Stimulated activated CD4-positive, alpha-beta T cell treated with anti-CD3 and anti-CD28 coated beads, Interleukin-4, amount 100 ng/mL, for 4 hours (primary cell): ENCODE measurements around the gene TSC2.

Experiments
- DNase-seq, 2 experiments: peaks; one replicate each; pipeline ENCODE4 v3.0.0-alpha.2; 2020

The TSC2 gene

DNA sequence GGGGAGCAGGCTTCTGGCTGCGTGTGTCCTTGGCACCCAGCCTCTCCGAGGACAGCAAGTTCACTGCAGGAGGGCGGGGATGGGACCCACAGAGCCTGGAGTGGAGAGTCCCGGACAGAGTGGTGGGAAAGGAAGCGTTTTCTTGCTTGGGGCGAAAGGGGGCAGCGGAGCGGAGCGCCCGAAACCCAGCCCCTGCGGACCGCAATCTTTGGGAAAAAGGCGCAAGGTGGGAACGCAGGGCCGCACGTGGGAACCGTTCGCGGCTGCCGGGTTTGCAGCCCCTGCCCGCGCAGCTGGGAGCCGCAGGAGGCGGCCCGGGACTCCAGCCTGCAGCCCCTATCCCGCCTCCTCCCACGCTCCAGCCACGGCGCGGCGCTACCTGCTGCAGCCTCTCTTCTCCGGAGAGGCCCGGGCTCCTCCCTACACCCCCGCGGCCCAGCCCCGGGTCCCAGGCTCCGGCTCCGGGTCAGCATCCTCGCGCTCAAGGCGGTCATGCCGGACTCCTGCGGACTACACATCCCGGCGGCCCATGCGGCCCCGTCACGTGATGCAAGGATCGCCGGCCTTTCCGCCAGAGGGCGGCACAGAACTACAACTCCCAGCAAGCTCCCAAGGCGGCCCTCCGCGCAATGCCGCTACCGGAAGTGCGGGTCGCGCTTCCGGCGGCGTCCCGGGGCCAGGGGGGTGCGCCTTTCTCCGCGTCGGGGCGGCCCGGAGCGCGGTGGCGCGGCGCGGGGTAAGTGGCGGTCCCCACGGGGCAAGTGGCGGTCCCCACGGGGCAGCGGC lies at the start of gene TSC2, which contains the start of gene NTHL1:
Gene TSC2, plus strand, starts transcription at position 656 of the 786 bp plus-strand sequence. CDS start 631 bp downstream, outside the sequence.
Gene NTHL1, minus strand, starts transcription at position 505 of the 786 bp plus-strand sequence. Its CDS starts 11 bp downstream, at position 494.
- peak; percentile 91 to 92 for DNase-seq

- no peak for DNase-seq
Measured at GRCh38 chr16:1998360-1998835, 49.4 kb upstream of the TSC2 start.

DNA sequence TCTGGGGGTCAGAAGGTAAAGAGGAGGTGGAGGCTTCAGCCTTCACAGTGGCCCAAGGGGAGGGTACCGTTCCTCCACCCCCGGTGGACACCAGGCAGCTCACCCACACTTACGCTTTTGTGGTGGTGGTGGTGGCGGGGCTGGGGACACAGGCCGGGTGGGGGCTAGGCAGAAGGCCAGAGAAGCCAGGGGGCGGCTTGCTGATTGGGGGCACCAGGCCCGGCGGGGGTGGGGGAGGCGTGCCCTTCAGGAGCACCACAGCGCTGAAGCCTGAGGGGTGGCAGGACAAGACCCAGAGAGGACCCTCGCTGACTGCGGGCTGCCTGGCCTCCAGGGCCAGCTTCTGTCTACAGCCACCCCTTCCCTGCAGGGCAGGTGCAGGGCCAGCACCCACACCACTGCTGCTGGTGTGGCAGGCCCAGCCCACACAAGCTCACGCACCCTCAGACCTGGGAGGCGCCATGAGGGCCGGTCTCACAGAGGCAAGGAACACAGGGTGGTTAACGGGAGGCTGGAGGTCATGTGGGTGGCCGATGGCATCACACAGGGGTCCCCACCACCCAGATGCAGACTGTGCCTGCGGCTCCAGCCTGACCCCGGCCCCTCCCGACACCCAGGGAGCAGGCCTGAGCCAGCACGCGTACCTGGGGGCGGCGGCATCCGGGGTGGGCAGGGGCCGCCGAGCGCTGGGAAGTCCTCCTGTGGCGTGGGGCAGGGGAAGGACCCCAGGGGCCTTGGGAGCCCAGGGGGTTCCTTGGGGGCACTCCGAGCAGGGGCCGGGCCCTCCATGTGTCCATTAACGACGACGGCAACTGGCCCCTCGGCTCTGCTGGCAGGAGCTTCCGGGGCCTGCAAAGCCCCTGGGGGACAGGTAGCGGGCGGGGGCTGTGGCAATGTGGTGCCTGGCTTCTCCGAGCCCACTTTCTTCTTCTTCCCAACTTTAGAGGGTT lies 48.7 kb upstream of the TSC2 start:
- DNase-seq: no peak

GRCh38 chr16:1999866-2000514 lies 47.8 kb upstream of the TSC2 start:
- DNase-seq: no peak

- no peak for DNase-seq
Measured at GRCh38 chr16:2001035-2001434, 46.8 kb upstream of the TSC2 start.

DNA sequence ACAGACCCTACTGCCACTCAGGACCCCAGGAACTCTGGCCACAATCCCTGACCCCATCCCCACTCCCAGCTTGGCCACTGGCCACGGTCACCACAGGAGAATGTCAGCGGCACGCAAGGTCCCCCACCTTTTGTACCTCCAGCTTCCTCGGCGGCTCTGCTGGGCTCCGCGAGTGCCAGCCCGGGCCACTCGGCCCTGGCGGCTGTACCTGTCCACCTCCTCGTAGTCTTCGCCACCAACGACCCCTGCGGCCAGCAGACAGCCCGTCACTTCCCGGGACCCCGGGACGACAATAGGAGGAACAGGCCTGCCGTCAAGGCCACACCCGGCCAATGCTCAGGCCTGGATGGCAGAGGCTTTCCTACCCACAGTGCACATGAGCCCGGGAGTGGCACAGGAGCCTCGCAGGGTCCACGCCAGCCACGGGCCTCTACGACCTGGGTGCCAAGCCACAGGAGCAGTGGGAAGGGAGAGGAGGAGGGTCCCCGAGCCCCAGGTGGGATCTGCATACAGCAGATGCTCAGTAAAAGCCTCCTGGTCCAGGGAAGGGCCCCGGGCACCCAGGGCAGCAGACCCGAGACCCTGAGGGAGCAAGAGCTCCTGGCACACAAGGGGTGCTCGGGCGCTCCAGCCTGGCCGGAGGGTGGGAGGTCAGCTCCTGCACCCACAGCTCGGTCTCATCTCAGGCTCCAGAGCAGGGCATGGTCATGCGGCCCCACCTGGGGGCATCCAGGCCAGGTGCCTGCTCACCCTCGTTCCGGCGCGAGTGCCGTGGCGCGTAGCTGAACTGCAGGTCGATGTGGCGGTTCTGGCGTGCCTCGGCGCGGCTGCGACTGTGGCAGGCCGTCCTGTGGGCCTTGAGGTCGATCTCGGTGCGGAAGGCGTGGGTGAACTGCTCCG lies 46.1 kb upstream of the TSC2 start:
- no peak for DNase-seq

DNA sequence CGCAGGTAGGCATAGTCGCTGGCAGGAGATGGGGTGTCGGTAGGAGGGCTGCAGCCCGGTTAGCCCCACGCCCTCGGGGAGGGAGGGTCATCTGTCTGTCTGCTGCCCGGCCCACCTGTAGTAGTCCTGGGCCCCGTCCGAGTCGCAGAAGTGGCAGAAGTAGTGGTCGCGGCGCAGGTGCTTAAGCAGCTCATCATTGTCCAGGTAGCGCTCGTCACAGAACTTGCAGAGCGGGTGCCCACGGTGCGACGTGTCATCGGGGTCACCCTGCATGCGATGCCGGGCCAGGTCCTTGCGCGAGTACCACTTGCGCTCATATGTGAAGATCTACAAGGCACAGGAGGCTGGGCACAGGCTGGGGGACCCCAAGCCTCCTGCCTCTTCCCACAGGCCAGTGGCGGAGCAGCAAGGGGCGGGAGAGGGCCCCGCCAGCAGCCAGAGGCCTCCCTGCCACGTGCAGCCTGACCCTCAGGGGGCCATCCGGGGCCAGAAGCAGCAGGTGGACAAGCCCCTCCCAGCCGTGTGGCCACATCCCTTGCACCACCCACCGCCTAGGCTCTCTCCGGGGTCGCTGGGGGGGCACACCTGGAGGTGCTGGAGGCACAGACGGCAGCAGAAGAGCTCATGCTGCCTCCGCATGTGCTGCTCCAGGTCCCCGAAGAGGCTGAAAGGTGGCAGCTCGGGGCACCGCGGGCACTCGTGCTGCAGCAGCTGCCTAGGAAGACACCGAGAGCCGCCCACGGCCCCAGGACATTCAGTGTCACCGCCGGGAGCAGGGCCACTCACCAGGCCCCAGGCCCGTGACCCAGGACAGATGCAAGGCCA lies 45.2 kb upstream of the TSC2 start:
- DNase-seq: no peak

GRCh38 chr16:2003231-2003826 lies 44.5 kb upstream of the TSC2 start:
- DNase-seq: no peak

DNA sequence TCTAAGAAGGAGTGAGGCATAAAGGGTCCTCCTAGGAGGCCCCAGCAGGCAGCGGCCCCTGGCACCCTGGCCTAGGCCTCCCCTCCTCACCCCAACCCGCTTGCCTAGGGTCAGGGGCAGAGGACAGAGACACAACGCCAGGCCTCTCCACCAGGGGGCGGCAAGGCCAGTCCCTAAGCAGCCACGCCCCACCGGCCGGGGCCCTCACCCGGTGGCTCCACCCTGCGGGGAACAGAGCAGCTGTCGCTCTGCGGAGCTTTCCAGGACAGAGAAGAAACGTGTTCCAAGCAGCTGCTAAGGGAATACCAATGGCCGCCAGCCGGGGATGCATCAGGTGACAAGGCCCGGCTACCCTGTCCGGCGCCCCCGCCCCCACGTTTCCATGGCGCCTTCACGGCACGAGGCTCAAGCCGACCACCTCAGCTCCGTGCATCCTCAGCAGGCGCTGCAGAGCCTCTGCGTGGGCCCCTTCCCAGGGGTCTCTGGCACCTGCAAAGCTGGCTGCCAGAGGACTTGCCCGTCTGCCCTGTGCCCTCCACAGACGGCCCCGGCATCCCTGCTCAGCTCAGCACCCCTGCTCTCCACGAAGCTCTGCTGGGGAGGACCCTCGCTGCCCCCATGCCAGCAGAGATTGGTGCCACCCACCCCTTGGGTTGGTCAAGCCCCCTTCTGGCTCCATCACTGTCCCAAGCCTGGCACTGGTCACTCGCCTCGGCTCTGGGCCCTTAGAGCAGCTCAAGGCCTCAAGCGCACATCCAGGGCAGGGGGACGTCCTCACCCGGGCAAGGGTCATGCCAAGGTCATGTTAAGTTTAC lies 43.8 kb upstream of the TSC2 start:
- peak; percentile 75 to 84 for DNase-seq

DNA sequence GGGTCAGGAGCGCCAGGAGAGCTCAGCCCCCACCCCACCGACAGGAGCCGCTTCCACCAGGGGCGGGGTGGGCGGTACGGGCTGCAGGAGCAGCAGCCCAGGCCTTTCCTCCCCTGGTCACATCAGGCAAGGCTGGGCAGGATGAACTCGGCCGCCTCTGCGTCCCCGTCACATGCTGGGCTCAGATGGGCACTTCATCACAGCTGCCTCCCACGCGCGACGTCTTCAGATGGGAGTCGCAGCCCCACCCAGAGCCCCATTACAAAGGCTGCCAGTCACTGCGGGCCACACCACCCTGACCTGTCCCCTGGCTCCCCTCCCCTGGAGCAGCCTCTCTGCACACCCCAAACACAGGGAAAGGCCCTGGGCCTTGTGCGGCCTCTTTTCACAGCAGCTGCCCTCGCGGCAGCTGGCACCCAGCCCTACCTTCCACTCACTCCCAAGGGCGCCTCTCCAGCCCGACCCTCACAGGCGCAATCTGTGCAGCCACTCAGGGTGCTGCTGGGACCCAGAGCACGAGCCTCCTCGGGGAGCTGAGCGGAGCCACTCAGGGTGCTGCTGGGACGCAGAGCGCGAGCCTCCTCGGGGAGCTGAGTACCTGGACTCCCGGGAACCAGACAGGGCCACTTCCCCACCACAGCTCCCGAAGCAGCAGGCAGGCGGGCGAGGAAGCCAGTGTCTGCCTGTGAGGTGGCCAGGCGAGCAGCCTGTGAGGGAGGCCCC lies 42.8 kb upstream of the TSC2 start:
- no peak for DNase-seq

GRCh38 chr16:2005646-2006045 lies 42.1 kb upstream of the TSC2 start:
- DNase-seq: no peak

DNA sequence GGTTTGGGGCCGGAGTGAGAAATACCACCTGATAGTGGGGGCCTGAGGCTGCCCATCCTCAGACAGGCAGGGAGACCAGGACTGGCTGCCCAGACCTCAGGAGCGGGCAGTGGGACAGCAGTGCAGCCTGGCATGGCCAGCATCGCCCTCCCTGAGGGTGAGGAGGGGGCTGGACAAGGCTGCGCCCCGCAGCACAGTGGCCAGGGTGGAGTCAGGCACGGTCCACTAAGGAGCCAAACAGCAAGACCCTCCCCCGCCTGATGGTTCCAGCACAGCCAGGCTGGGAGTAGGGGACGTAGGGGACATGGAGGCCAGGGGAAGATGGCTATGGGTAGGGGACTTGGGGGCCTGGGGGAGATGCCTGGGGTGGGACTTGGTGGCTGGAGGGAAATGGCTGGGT lies 41.5 kb upstream of the TSC2 start:
- no peak for DNase-seq

DNA sequence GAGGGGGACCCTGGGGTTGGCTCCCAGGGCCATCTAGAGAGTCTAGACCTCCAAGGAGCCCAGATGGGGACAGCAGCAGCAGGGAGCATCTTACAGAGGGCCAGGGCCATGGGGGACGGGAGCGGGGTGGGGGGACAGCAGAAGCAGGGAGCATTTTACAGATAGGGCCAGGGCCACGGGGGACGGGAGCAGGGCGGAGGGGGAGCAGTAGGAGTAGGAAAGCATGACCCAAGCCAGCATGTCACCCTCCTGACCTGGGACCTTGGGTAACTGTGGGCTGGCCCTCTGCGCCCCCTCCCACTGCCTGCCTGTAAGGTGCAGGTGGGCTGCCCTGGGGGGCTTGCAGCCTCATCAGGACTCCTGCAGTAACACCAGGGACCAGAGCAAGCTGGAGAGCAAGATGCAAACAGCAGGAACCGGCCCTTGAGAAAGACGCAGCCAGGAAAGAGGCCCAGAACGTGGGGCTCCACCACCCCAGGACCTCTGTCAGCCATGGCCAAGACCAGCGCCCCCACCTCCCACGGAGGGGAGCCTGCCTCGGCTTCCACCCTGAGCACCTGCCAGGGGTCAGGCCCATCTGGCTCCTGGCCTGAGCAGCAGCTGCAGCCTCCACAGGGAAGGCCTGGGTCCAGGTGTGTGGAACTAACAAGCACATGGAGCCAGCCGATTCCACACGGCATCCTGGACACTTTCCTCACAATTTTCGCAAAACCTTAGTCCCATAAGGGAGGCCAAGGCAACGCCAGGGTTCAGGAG lies 40.5 kb upstream of the TSC2 start:
- no peak for DNase-seq

- no peak for DNase-seq
Measured at GRCh38 chr16:2008009-2008526, 39.7 kb upstream of the TSC2 start.

DNA sequence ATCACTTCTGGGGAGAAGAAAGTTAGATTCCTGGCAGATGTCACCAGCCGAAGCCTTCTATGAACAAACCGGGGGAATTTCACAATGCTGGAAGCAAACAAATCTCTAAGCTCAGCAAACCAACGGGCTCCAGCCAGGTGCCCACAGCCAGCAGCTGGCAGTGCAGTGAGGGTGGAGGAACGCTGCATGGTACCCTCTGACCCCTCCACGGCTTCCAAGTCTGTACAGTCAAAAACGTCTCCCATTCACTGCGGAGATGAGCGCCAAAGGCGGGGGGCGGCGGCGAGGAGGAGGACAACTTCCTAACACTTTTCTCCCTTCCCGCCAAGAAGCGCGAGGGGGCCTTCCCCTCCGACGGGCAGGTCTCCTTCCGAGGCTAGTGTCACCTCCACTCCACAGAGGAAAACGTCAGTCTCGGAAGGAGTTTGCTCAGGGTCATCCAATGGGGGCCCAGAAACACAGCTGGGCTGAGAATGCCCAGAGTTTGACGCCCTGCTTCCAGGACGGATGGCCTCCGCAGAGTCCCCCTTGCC lies 39.1 kb upstream of the TSC2 start:
- DNase-seq: no peak

- no peak for DNase-seq
Measured at GRCh38 chr16:2009164-2009711, 38.5 kb upstream of the TSC2 start.

DNA sequence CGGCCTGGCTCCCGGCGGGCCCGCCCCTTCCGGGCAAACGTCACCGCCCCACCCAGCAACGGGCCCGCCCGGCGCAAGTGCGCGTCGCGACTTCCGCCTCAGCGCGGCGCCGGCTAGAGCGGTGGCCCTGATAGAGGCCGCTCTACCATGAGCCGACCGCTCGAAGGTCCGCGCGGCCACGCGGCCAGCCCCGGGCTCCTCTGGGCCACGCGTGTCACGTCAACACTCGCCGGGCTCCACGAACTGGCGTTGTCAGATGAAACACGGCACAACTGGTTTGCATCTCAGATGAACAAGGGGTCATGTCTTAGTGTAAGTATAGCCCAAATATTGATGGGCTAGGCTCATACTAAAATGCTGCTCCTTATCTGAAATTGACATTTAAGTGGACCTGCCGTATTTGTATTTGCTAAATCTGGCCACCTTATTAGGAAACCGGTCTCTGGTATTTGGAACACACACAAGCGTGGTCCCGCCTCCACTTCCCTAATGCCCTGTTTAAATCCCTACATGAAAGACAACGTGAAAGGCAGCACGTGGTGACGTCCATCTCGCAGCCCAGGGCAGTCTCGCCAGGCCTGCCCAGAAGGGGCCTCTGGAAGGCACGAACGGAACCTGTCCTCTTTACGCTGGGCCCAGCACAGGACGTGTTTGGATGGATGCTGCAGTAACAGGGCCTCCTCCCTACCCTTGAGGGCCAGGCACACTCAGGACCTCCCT lies 37.8 kb upstream of the TSC2 start, which contains the start of gene ZNF598:
Gene ZNF598, minus strand, starts transcription at position 31 of the 720 bp plus-strand sequence.
- peak; percentile 73 to 82 for DNase-seq
